NT2/D1 (cell line): ENCODE data around the gene PSKH1.

ENCODE experiments used
- DNase-seq: peaks from one replicate; pipeline ENCODE4 v3.0.0-alpha.2; 2011; ENCODE audit warnings: low read depth, low spot score
- H3K27me3 ChIP-seq: 2 replicates; pipeline ENCODE4 v1.6.0; 2011; ENCODE audit warnings: mild to moderate bottlenecking; ENCODE audit not compliant: insufficient read length, insufficient read depth
- H3K36me3 ChIP-seq: 2 replicates; pipeline ENCODE4 v1.6.1; 2011; ENCODE audit warnings: mild to moderate bottlenecking, low read length, mixed read lengths; ENCODE audit not compliant: insufficient read depth, insufficient read length
- H3K4me1 ChIP-seq: 2 replicates; pipeline ENCODE4 v1.5.1; 2011; ENCODE audit not compliant: insufficient read depth, insufficient read length
- H3K4me3 ChIP-seq: 2 replicates; pipeline ENCODE4 v1.5.1; 2011; ENCODE audit warnings: low read depth; ENCODE audit not compliant: insufficient read length
- H3K9ac ChIP-seq: 2 replicates; pipeline ENCODE4 v1.6.0; 2011; ENCODE audit warnings: low read depth; ENCODE audit not compliant: insufficient read length
- H3K9me3 ChIP-seq: 2 replicates; pipeline ENCODE4 v1.5.1; 2011; ENCODE audit warnings: mild to moderate bottlenecking, low read length; ENCODE audit not compliant: insufficient read depth
- SUZ12 ChIP-seq: IDR thresholded peaks from 2 replicates; pipeline ENCODE4 v1.6.1; 2011; ENCODE audit not compliant: insufficient read length, insufficient read depth; ENCODE audit errors: extremely low read depth
- YY1 ChIP-seq: IDR thresholded peaks from 2 replicates; pipeline ENCODE4 v1.6.1; 2011; ENCODE audit not compliant: insufficient read length, insufficient read depth
- ZNF274 ChIP-seq: IDR thresholded peaks from 2 replicates; pipeline ENCODE4 v1.6.1; 2011; ENCODE audit warnings: mild to moderate bottlenecking, low read depth, low read length

Gene PSKH1

GRCh38 chr16:67883146-67883871 lies 9.7 kb upstream of the PSKH1 start:
- no peak for DNase-seq
- Histone ChIP-seq H3K36me3 (peaks cover 71% of the 10 kb centered on the region), H3K4me1 (peaks cover 17% of the 10 kb centered on the region), H3K27me3 (no peaks in the 10 kb centered on the region), H3K4me3 (no peak overlapping the region), H3K9me3 (no peaks in the 10 kb centered on the region), H3K9ac (peak overlapping the region; percentile 44)
- no peak for TF ChIP-seq SUZ12
- TF ChIP-seq YY1 = no peak
- no peak for TF ChIP-seq ZNF274

DNA sequence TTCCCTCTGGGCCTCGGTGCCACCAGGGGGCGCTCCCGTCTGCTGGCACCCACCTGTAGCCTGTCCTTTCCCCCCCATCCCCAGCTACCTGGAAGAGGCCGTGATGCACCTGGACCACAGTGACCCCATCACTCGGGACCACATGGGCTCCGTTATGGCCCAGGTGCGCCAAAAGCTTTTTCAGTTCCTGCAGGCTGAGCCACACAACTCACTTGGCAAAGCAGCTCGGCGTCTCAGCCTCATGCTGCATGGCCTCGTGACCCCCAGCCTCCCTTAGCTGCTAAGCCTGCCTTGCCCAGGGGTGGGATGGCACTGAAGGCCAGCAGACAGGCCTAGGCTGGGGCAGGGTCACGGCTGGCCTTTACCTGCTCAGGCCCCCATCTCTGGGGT lies 9.2 kb upstream of the PSKH1 start:
- Histone ChIP-seq H3K36me3 (peaks cover 66% of the 10 kb centered on the region), H3K4me3 (no peak overlapping the region), H3K4me1 (peaks cover 20% of the 10 kb centered on the region), H3K9me3 (no peaks in the 10 kb centered on the region), H3K27me3 (no peaks in the 10 kb centered on the region), H3K9ac (peak overlapping the region; percentile 50)
- DNase-seq = no peak
- TF ChIP-seq SUZ12 = no peak
- no peak for TF ChIP-seq YY1
- TF ChIP-seq ZNF274 = no peak

GRCh38 chr16:67884684-67885083 lies 8.4 kb upstream of the PSKH1 start, which contains the start of gene NRN1L:
Gene NRN1L, plus strand, starts transcription at chr16:67884885. Its CDS starts 19 bp downstream, at chr16:67884904.
- Histone ChIP-seq H3K36me3 (peaks cover 57% of the 10 kb centered on the region), H3K9ac (peak within 1 kb of the TSS; percentile 66)
- no peak for TF ChIP-seq SUZ12
- no peak for TF ChIP-seq YY1
- no peak for TF ChIP-seq ZNF274

GRCh38 chr16:67885545-67885944 lies 7.5 kb upstream of the PSKH1 start:
- peaks cover 49% of the 10 kb centered on the region for H3K36me3 ChIP-seq
- H3K4me3 ChIP-seq = no peak overlapping the region
- no peaks in the 10 kb centered on the region for H3K27me3 ChIP-seq
- peak overlapping the region; percentile 66 for H3K9ac ChIP-seq
- TF ChIP-seq SUZ12 (no peak), ZNF274 (no peak), YY1 (no peak)
- no peak for DNase-seq
- H3K4me1 ChIP-seq = peaks cover 20% of the 10 kb centered on the region
- no peaks in the 10 kb centered on the region for H3K9me3 ChIP-seq

More at GRCh38 chr16:67884684-67885083, 8.4 kb upstream of the PSKH1 start, which contains the start of gene NRN1L:
- DNase-seq = peak; percentile 86
- Histone ChIP-seq H3K27me3 (no peaks in the 10 kb centered on the region), H3K9me3 (no peaks in the 10 kb centered on the region), H3K4me1 (peaks cover 20% of the 10 kb centered on the region), H3K4me3 (peak within 1 kb of the TSS; percentile 24)

DNA sequence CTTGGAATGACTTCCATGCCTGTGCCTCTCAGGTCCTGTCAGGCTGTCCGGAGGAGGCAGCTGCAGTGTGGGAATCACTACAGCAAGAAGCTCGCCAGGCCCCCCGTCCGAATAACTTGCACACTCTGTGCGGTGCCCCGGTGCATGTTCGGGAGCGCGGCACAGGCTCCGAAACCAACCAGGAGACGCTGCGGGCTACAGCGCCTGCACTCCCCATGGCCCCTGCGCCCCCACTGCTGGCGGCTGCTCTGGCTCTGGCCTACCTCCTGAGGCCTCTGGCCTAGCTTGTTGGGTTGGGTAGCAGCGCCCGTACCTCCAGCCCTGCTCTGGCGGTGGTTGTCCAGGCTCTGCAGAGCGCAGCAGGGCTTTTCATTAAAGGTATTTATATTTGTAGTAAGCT lies 7.1 kb upstream of the PSKH1 start:
- H3K4me1 ChIP-seq = peaks cover 20% of the 10 kb centered on the region
- H3K9ac ChIP-seq = peak overlapping the region; percentile 15
- DNase-seq = no peak
- H3K27me3 ChIP-seq = no peaks in the 10 kb centered on the region
- no peak overlapping the region for H3K4me3 ChIP-seq
- TF ChIP-seq ZNF274 (no peak), SUZ12 (no peak), YY1 (no peak)
- no peaks in the 10 kb centered on the region for H3K9me3 ChIP-seq
- peaks cover 44% of the 10 kb centered on the region for H3K36me3 ChIP-seq

- Histone ChIP-seq H3K9ac (peak overlapping the region; percentile 15), H3K27me3 (no peaks in the 10 kb centered on the region), H3K36me3 (peaks cover 40% of the 10 kb centered on the region), H3K4me1 (peaks cover 20% of the 10 kb centered on the region), H3K9me3 (no peaks in the 10 kb centered on the region), H3K4me3 (no peak overlapping the region)
- no peak for DNase-seq
- TF ChIP-seq ZNF274 (no peak), SUZ12 (no peak), YY1 (no peak)
Measured at GRCh38 chr16:67886387-67886786, 6.7 kb upstream of the PSKH1 start.

- no peak for DNase-seq
- TF ChIP-seq ZNF274 = no peak
- TF ChIP-seq YY1 = no peak
- TF ChIP-seq SUZ12 = no peak
- no peak overlapping the region for H3K4me3 ChIP-seq
- H3K9ac ChIP-seq = no peak overlapping the region
- peaks cover 21% of the 10 kb centered on the region for H3K36me3 ChIP-seq
- H3K9me3 ChIP-seq = no peaks in the 10 kb centered on the region
- H3K4me1 ChIP-seq = peaks cover 16% of the 10 kb centered on the region
- H3K27me3 ChIP-seq = no peaks in the 10 kb centered on the region
Measured at GRCh38 chr16:67888331-67888730, 4.7 kb upstream of the PSKH1 start.
